HG03066 (cell line): ENCODE data around the gene FOLR1.

Experiments
- ATAC-seq: cut with Tn5 transposase; IDR thresholded peaks from one replicate; pipeline ENCODE4 v1.9.1; 2021; ENCODE audit warnings: low read depth; ENCODE audit not compliant: unreplicated experiment

Gene FOLR1

GRCh38 chr11:72245263-72245816 is 53.4 kb downstream of the FOLR1 start:
- ATAC-seq: no peak
